ENCODE measurements around the gene PCDHB12.
"Not testable (repeated sequence)": the region's sequence is repeated elsewhere in the genome, so short reads cannot be mapped to it uniquely, and the experiment has no call there.

GRCh38 chr5:141188682-141189081 lies 19.8 kb upstream of the PCDHB12 start:
- not testable (repeated sequence) for TF ChIP-seq CTCF, POLR2A (IDR thresholded peaks at IDR 0.05)

Data from Peyer's patch (tissue), 4 donors.